SK-N-MC (cell line): ENCODE results near the gene MRTFB.

ENCODE experiments used
- DNase-seq: peaks from one replicate; pipeline ENCODE4 v3.0.0-alpha.2; 2011; ENCODE audit warnings: low read depth, low spot score
- H3K27ac ChIP-seq: fragments of 200-600 bp; sonication (generic); 2 replicates; pipeline ENCODE4 v1.5.1; 2016; ENCODE audit warnings: mixed run types
- H3K36me3 ChIP-seq: fragments of 200-600 bp; sonication (generic); 2 replicates; pipeline ENCODE4 v1.6.1; 2017; ENCODE audit warnings: antibody characterized with exemption, low read length, mixed read lengths; ENCODE audit not compliant: insufficient read depth
- H3K4me3 ChIP-seq: fragments of 200-600 bp; sonication (generic); 2 replicates; pipeline ENCODE4 v1.5.1; 2016
- H3K9ac ChIP-seq: fragments of 200-600 bp; sonication (generic); 2 replicates; pipeline ENCODE4 v1.8.0; 2017; ENCODE audit warnings: mixed run types, mixed read lengths; ENCODE audit not compliant: insufficient read length
- H3K9me3 ChIP-seq: fragments of 200-600 bp; sonication (generic); 2 replicates; pipeline ENCODE4 v1.6.1; 2017; ENCODE audit warnings: low read depth, mild to moderate bottlenecking, antibody characterized with exemption, low read length, moderate library complexity, mixed read lengths
- EZH2 ChIP-seq: fragments of 200-600 bp; sonication (generic); IDR thresholded peaks from one replicate; pipeline ENCODE4 v1.6.1; 2017; ENCODE audit warnings: antibody characterized with exemption
- FOXP2 ChIP-seq: optimal IDR thresholded peaks from 2 replicates; pipeline ENCODE3; 2011; ENCODE audit warnings: mild to moderate bottlenecking, moderate library complexity; ENCODE audit not compliant: insufficient read depth; ENCODE audit errors: extremely low read length, control extremely low read depth
- POLR2AphosphoS5 ChIP-seq: IDR thresholded peaks from 2 replicates; pipeline ENCODE4 v1.6.1; 2012; ENCODE audit warnings: mild to moderate bottlenecking, low read depth, low read length, borderline replicate concordance

The MRTFB gene

DNA sequence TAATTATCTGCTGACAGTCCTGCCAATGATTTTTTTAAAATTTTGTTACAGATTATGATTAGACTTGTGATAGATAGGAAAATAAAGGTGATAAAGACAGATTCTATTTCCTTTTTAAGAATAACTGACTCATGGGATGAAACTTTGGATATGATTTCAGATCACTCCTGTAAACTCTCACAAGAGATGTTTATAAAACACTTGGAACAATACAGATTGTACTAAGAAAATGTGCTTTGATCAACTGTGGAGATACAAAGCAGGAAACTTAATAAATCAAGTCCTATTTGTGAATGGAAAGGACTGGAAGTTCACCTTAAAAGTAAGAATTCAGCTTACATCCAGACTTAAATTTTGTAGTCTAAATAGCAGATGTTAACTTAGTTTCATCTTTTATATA, 21.4 kb downstream of the MRTFB start:
- Histone ChIP-seq H3K36me3 (no peaks in the 10 kb centered on the region; the same call in 1 of the 2 replicates), H3K9ac (no peak overlapping the region), H3K27ac (no peak overlapping the region), H3K4me3 (no peak overlapping the region), H3K9me3 (no peaks in the 10 kb centered on the region)
- DNase-seq = no peak
- no peak for TF ChIP-seq POLR2AphosphoS5

DNA sequence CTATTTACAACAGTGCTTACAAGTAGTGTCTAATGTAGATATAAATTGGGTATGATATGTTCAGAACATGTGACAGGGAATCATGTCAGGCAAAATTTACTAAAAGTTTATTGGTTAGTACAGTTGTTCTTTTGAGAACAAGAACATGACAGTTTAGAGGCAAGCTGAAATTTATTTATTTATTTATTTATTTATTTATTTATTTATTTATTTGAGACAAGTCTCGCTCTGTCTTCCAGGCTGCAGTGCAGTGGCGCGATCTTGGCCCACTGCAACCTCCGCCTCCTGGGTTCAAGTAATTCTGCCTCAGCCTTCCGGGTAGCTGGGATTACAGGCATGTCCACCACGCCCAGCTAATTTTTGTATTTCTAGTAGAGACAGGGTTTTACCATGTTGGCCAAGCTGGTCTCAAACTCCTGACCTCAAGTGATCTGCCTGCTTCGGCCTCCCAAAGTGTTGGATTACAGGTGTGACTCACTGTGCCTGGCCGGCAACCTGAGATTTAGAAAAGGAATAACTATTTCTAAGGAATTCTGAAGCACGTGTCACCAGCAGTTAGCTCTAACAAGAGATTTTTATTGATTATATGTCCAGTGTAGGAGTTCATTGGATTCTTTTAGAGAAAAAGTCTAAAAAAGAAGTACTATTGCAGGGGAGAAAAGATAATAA, 24.9 kb downstream of the MRTFB start:
- TF ChIP-seq EZH2 (no peak), POLR2AphosphoS5 (no peak), FOXP2 (no peak)
- H3K4me3 ChIP-seq = no peak overlapping the region
- no peak overlapping the region for H3K27ac ChIP-seq
- H3K9ac ChIP-seq = no peak overlapping the region
- DNase-seq = no peak
- H3K9me3 ChIP-seq = no peaks in the 10 kb centered on the region
- no peaks in the 10 kb centered on the region for H3K36me3 ChIP-seq

DNA sequence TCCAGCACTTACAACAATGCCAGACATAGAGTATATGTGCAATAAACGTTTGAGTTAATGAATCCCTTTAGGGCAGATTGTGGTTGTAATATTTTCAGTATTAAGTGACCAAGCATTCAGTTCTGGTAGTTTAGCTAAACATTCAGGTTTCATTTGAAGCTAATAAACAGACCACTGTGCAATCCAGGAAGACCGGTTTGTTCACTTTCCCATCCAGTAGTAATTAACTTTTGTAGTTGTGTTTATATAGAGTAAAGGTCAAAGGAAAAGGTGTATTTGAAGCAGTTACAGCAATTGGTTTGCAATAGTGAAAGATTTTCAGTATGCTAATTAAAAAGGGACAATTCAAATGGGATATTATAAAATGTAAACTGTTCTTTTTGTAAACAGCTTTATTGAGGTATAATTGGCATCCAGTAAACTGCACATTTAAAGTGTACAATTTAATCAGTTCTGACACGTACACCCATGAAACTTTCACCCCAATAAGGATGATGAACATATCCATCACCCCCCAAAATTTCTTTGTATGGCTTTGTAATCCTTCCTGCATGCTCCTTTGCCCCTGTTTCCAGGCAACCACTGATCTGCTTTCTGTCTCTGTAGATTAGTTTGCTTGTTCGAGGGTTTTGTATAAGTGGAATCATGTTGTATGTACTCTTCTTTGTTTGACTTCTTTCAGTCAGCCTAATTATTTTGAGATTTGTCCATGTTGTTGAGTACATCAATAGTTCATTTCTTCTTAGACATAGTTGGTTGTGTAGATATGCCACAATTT, 26.3 kb downstream of the MRTFB start:
- TF ChIP-seq EZH2 (no peak), FOXP2 (no peak), POLR2AphosphoS5 (no peak)
- Histone ChIP-seq H3K27ac (no peak overlapping the region), H3K36me3 (no peaks in the 10 kb centered on the region), H3K4me3 (no peak overlapping the region), H3K9me3 (no peaks in the 10 kb centered on the region), H3K9ac (no peak overlapping the region)
- no peak for DNase-seq

DNA sequence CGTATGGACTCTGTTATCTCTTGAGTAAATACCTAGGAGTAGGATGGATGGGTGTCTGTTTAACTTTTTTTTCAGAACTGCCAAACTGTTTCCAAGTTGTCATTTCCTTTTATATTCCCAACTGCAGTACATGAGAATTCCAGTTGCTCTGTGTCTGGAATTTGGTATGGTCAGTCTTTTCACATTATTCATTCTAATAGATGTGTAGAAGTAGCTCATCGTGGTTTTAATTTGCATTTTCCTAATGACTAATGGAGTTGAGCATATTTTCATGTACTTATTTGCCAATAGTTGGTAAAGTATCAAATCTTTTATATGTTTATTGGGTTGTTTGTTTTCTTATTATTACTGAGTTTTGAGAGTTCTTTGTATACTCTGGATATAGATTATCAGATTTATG, 27.0 kb downstream of the MRTFB start:
- no peak overlapping the region for H3K9ac ChIP-seq
- H3K4me3 ChIP-seq = no peak overlapping the region
- H3K36me3 ChIP-seq = no peaks in the 10 kb centered on the region
- H3K9me3 ChIP-seq = no peaks in the 10 kb centered on the region
- no peak for DNase-seq
- H3K27ac ChIP-seq = no peak overlapping the region
- TF ChIP-seq POLR2AphosphoS5 = no peak
- TF ChIP-seq FOXP2 = no peak
- TF ChIP-seq EZH2 = no peak

DNA sequence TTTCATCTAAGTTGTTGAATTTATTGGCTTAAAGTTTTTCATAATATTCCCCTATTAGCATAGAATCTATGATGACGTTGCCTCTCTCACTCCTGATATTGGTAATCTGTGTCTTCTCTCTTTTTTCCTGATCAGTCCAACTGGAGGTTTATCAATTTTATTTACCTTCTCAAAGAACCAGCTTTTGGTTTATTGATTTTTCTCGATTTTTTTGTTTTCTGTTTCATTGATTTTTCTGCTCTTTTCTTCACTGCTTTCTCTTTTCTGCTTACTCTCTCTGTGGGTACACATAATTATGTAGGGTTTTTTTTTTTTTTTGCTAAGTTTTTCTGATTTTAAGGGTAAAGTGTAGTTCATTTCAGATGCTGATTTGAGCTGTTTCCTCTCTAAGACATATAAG, 29.7 kb downstream of the MRTFB start:
- Histone ChIP-seq H3K36me3 (no peaks in the 10 kb centered on the region), H3K27ac (no peak overlapping the region), H3K4me3 (no peak overlapping the region), H3K9ac (no peak overlapping the region), H3K9me3 (no peaks in the 10 kb centered on the region)
- DNase-seq = no peak
- TF ChIP-seq POLR2AphosphoS5 = no peak
- no peak for TF ChIP-seq EZH2
- no peak for TF ChIP-seq FOXP2

DNA sequence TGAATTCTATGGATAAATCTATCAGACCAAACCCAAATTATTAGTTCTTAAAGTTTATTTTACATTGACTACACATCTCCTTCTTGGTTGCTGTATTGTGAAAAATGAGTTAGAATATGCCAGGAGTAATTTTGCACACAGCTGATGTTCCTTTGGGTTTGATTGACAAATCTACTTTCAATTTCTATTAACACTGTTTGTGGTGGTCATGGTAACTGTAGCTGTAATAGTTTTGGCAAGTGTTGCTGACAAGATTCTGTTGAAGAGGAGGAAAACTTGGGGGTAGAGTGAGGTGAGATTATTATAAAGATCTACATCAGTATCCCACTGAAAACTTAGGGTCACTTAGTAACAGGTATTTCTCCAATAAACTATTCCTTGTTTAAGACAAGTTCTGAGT, 30.3 kb downstream of the MRTFB start:
- Histone ChIP-seq H3K9me3 (no peaks in the 10 kb centered on the region), H3K36me3 (no peaks in the 10 kb centered on the region), H3K9ac (no peak overlapping the region), H3K27ac (no peak overlapping the region), H3K4me3 (no peak overlapping the region)
- TF ChIP-seq EZH2 = no peak
- TF ChIP-seq POLR2AphosphoS5 = no peak
- no peak for TF ChIP-seq FOXP2
- DNase-seq = no peak

DNA sequence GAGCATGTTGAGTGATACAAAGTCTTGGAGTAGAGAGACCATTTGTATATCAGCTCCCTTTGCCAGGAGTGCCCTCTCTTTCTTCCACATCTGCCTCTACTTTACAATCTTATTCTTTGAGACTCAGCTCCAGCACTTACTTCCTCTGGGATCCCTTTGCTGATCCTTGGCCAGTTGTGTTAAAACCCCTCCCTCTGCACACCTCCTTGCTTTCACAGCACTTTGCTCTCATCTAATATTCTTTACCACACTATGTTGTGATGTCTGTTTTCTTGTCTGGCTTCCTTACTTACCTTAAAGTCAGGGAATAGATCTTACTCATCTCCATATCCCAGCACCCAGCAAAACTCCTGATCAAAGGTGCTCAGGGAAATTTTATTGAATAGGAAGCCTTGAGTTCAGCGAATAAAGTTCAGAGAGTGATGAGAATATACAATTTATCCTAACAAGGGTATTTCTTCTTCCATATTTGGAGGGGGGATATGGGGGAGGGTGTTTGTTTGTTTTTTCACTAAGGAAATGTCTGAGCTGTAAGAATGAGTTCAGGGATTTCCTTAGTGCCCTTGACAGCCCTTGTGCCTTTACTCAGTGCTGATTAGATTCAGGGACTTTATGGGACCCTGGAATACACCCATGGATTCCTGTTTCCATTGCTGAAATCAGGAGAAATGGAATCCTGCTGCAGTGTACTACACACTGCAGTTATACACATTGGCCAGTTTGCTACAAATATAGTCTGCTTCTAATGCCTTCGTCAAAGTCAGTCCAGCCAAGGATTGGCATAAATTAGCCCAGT, 32.0 kb downstream of the MRTFB start:
- Histone ChIP-seq H3K36me3 (no peaks in the 10 kb centered on the region), H3K27ac (no peak overlapping the region), H3K9ac (no peak overlapping the region), H3K4me3 (no peak overlapping the region), H3K9me3 (no peaks in the 10 kb centered on the region)
- DNase-seq = no peak
- no peak for TF ChIP-seq FOXP2
- no peak for TF ChIP-seq EZH2
- no peak for TF ChIP-seq POLR2AphosphoS5

DNA sequence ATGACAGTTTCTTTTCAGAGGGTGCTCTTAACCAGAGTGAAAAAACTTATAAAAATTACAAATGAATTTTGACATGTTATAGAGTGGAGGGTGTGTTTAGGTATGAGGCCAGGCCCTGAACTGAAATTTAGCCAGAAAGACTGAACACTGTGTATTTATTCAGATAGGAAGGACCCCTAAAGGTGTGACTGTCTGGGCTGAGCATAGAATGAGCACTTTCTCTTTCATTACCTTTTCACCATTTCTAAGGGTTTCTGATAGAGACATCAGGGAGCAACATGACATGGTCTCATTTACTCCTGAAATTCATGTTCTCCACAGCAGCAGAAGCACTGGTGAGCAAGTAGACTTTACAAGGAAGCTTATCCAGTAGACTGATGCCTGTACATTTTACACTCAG, 32.9 kb downstream of the MRTFB start:
- Histone ChIP-seq H3K36me3 (no peaks in the 10 kb centered on the region), H3K27ac (no peak overlapping the region), H3K9ac (no peak overlapping the region), H3K9me3 (no peaks in the 10 kb centered on the region), H3K4me3 (no peak overlapping the region)
- DNase-seq = no peak
- TF ChIP-seq EZH2 (no peak), FOXP2 (no peak), POLR2AphosphoS5 (no peak)
